CD4-positive, CD25-positive, alpha-beta regulatory T cell (primary cell): Measurements from ENCODE around the gene MRPL28. TPM values are rescaled to one million over a fixed set of nuclear protein-coding genes. Genes with fewer than 3 reads are reported as not detected.

Experiments
- ATAC-seq, 2 donors: fragments of 150-1000 bp; cut with Tn5 transposase; one replicate each; pipeline ENCODE4 v1.10.0; 2021; ENCODE audit warnings: low read depth in 2 of 2, moderate number of reproducible peaks in 2 of 2, moderate library complexity in 1 of 2
- DNase-seq, 3 donors: peaks; one replicate each; pipeline versions ENCODE4 v3.0.0 to v3.0.0-alpha.2; 2012 to 2022; ENCODE audit warnings: mixed read lengths in 1 of 3
- H3K27ac ChIP-seq: one replicate; pipeline ENCODE4 v1.7.0; 2013; ENCODE audit warnings: mild to moderate bottlenecking, low read length; ENCODE audit not compliant: insufficient read depth, poor library complexity, severe bottlenecking
- H3K27me3 ChIP-seq: one replicate; pipeline ENCODE4 v1.7.0; 2013; ENCODE audit warnings: low read length; ENCODE audit not compliant: control insufficient read depth, insufficient read depth
- H3K36me3 ChIP-seq: one replicate; pipeline ENCODE4 v1.7.0; 2013; ENCODE audit warnings: mild to moderate bottlenecking, low read length, moderate library complexity; ENCODE audit not compliant: control insufficient read depth, insufficient read depth
- H3K4me1 ChIP-seq: 2 replicates; pipeline ENCODE4 v1.7.0; 2013; ENCODE audit warnings: mild to moderate bottlenecking, low read length; ENCODE audit not compliant: insufficient read depth, control insufficient read depth, poor library complexity, severe bottlenecking
- H3K4me3 ChIP-seq: one replicate; pipeline ENCODE4 v1.7.0; 2013; ENCODE audit warnings: low read depth, mild to moderate bottlenecking, low read length, moderate library complexity
- H3K9me3 ChIP-seq, 2 experiments: 1 replicate in 1 of 2; 2 replicates in 1 of 2; pipeline ENCODE4 v1.7.0; 2013; ENCODE audit warnings: low read length in 2 of 2, mild to moderate bottlenecking in 1 of 2, moderate library complexity in 1 of 2; ENCODE audit not compliant: control insufficient read depth in 2 of 2
- H3K27ac Mint-ChIP-seq, 3 donors: one replicate each; pipeline ENCODE4 v1.8.0; 2020 to 2022; ENCODE audit warnings: mild to moderate bottlenecking in 3 of 3, mixed read lengths in 3 of 3, moderate library complexity in 2 of 3
- H3K27me3 Mint-ChIP-seq: one replicate; pipeline ENCODE4 v1.8.0; 2022; ENCODE audit warnings: mild to moderate bottlenecking, mixed read lengths
- H3K36me3 Mint-ChIP-seq: one replicate; pipeline ENCODE4 v1.8.0; 2020; ENCODE audit warnings: mixed read lengths
- H3K4me1 Mint-ChIP-seq, 4 donors: one replicate each; pipeline ENCODE4 v1.8.0; 2020 to 2022; ENCODE audit warnings: mixed read lengths in 4 of 4, mild to moderate bottlenecking in 1 of 4
- H3K4me3 Mint-ChIP-seq, 4 donors: one replicate each; pipeline ENCODE4 v1.8.0; 2020 to 2022; ENCODE audit warnings: mild to moderate bottlenecking in 4 of 4, mixed read lengths in 4 of 4, moderate library complexity in 3 of 4
- H3K9me3 Mint-ChIP-seq, 7 donors: one replicate each; pipeline ENCODE4 v1.8.0; 2020 to 2022; ENCODE audit warnings: mixed read lengths in 7 of 7, mild to moderate bottlenecking in 3 of 7, moderate library complexity in 2 of 7
- polyA plus RNA-seq, 4 donors: library from polyadenylated mRNA; unstranded; fragments of 300-500 nt; fragmentation: Illumina TruSeq; gene quantifications; one replicate each; pipeline ENCODE4 v1.2.3, GENCODE V29; 2021
- total RNA-seq: library from RNA; stranded (reverse); gene quantifications from one replicate; pipeline ENCODE4 v1.2.3, GENCODE V29; 2022

Gene MRPL28
- total and polyA plus RNA-seq, 5 donors from 2014 or later = 37.8 to 109 (median 72.1) TPM

DNA sequence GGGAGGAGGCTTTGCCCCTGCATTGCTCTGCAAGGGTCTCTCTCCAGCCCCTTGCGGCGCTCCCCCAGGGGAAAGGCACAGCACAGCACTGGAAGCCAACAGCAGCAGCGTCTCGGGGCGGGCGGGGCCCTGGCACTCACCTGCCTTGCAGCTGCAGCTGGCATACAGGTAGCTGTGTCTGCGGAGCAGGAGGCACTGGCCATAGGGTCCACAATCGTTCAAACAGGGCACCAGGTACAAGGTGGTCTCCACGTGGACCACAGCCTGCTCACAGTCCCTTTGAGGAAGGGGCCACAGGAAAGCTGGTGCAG lies 4.2 kb upstream of the MRPL28 start:
- peaks cover 8% of the 10 kb centered on the region for H3K36me3 ChIP-seq

DNA sequence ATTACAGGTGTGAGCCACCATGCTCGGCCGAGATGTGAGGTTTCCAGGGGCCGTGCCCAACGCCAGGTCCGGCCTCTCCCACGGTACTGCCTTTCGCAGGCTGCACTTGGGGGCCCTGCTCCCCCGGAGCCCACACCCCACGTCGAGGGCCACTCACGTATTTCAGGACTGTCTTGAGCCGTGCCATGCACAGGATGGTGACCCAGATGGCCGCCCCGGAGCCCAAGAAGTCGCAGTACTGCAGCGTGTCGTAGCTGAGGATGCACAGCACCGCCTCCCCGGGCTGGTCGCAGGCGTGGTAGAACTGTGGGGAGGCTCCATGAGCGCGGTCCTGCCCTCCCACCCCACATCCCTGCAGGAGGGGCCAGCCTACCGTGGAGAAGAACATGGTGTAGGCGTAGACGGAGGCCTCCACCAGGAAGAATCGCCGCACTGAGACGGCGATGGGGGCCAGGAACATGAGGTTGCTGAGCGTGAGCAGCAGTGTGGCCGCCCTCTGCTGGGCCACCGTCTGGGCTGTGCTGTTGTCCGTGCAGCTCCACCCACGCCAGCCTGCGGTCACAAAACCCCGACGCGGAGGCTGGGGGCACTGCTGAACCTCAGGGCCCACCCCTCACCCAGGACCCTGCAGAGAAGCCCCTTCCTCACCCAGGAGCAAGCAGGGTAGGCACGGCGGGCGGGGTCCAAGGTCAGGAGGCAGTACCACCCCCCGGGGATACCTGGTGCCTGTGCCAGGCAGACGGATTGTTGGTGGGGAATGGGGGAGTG lies 3.7 kb upstream of the MRPL28 start:
- peaks cover 8% of the 10 kb centered on the region for H3K36me3 ChIP-seq
- H3K4me3 Mint-ChIP-seq = no peak overlapping the region
- peaks cover 16% of the 10 kb centered on the region for H3K4me1 ChIP-seq
- no peak overlapping the region for H3K4me3 ChIP-seq
- no peaks in the 10 kb centered on the region for H3K27me3 Mint-ChIP-seq
- H3K27me3 ChIP-seq = no peaks in the 10 kb centered on the region
- no peaks in the 10 kb centered on the region for H3K9me3 Mint-ChIP-seq
- DNase-seq (no peak), ATAC-seq (no peak)
- H3K27ac ChIP-seq = no peak overlapping the region
- peaks cover 0 to 23% (median 8%) of the 10 kb centered on the region in 4 donors for H3K4me1 Mint-ChIP-seq
- H3K27ac Mint-ChIP-seq = no peak overlapping the region
- H3K9me3 ChIP-seq = no peaks in the 10 kb centered on the region
- peaks cover 8% of the 10 kb centered on the region for H3K36me3 Mint-ChIP-seq

More for the DNA sequence above, 4.2 kb upstream of the MRPL28 start:
- Mint-ChIP-seq H3K27ac (no peak overlapping the region), H3K36me3 (peaks cover 8% of the 10 kb centered on the region), H3K27me3 (no peaks in the 10 kb centered on the region), H3K9me3 (no peaks in the 10 kb centered on the region), H3K4me1 (peaks cover 0 to 17% (median 8%) of the 10 kb centered on the region in 4 donors), H3K4me3 (no peak overlapping the region)
- H3K27me3 ChIP-seq = no peaks in the 10 kb centered on the region
- DNase-seq = no peak
- no peak for ATAC-seq
- H3K4me3 ChIP-seq = no peak overlapping the region
- H3K9me3 ChIP-seq = no peaks in the 10 kb centered on the region
- peaks cover 15% of the 10 kb centered on the region for H3K4me1 ChIP-seq
- no peak overlapping the region for H3K27ac ChIP-seq

DNA sequence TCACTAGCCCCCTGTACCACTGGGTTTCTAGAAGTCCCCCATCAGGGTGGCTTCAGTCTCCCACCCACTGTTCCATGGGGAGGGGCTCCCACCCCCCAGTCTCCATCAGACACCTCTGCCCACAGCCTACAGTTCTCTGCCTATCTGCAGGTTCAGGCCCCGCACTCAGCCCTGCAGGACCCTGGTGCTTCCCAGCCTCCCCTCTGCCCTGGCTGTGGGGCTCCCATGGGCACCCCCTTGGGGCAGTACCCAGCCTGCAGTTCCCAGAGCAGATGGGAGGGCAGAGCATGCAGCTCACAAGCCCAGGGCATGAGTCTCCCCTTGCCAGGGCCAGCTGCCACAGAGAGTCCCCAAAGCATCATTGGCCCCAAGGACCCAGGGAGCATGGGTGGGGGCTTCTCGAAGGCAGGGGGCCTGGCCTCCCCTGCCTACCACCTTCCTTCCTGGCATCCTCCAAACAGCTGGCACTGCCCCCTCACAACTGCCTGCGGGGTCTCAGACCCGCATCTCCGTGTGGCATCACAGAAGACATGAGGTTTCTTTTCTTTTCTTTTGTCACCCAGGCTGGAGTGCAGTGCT lies 2.8 kb upstream of the MRPL28 start:
- ATAC-seq = no peak
- Histone ChIP-seq H3K36me3 (peaks cover 15% of the 10 kb centered on the region), H3K27me3 (no peaks in the 10 kb centered on the region), H3K9me3 (no peaks in the 10 kb centered on the region), H3K27ac (no peak overlapping the region), H3K4me3 (no peak overlapping the region), H3K4me1 (peaks cover 16% of the 10 kb centered on the region)
- Mint-ChIP-seq H3K4me1 (peaks cover 0 to 24% (median 8%) of the 10 kb centered on the region in 4 donors), H3K27ac (no peak overlapping the region), H3K27me3 (no peaks in the 10 kb centered on the region), H3K36me3 (peaks cover 8% of the 10 kb centered on the region), H3K4me3 (peak overlapping the region in 1 of 4 donors; percentile 51), H3K9me3 (no peaks in the 10 kb centered on the region)
- no peak for DNase-seq

DNA sequence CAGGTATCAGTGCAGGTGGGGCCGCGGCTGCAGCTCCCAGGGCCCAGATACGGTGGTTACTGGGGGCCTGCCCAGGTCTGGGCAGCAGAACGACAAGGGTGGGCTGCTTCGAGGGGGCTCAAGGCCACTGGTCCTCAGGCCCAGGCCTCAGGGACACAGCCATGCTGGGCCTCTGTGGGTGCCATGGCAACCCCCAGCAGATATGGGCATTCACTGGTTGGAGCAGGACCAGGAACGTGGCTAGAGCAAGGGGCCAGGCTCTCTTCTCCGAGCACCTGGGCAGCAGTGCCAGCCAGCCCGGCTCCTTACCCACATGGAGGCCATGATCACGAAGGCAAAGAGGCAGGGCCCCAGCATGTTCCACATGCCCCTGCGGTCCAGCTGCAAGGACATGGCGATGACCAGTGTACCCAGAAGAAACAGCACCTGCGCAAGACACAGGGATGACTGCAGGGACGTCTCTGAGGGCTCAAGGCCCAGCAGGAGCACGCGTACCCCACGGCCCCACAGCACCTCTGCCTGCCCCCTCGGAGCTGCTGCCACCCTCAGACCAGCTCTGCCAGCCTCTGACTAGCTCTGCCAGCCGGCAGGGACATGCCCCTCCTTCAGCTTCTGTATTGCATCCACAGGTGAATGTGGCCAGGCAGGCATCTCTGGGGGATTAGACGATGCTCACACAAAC lies 2.1 kb upstream of the MRPL28 start:
- peaks cover 16% of the 10 kb centered on the region for H3K4me1 ChIP-seq
- H3K9me3 ChIP-seq = no peaks in the 10 kb centered on the region
- no peak overlapping the region for H3K4me3 ChIP-seq
- Mint-ChIP-seq H3K36me3 (peaks cover 8% of the 10 kb centered on the region), H3K27me3 (no peaks in the 10 kb centered on the region), H3K4me1 (peaks cover 0 to 24% (median 8%) of the 10 kb centered on the region in 4 donors), H3K4me3 (peak overlapping the region in 2 of 4 donors; percentile 33 to 70), H3K9me3 (no peaks in the 10 kb centered on the region), H3K27ac (no peak overlapping the region)
- no peaks in the 10 kb centered on the region for H3K27me3 ChIP-seq
- no peak overlapping the region for H3K27ac ChIP-seq
- peaks cover 22% of the 10 kb centered on the region for H3K36me3 ChIP-seq
- DNase-seq (no peak), ATAC-seq (no peak)

DNA sequence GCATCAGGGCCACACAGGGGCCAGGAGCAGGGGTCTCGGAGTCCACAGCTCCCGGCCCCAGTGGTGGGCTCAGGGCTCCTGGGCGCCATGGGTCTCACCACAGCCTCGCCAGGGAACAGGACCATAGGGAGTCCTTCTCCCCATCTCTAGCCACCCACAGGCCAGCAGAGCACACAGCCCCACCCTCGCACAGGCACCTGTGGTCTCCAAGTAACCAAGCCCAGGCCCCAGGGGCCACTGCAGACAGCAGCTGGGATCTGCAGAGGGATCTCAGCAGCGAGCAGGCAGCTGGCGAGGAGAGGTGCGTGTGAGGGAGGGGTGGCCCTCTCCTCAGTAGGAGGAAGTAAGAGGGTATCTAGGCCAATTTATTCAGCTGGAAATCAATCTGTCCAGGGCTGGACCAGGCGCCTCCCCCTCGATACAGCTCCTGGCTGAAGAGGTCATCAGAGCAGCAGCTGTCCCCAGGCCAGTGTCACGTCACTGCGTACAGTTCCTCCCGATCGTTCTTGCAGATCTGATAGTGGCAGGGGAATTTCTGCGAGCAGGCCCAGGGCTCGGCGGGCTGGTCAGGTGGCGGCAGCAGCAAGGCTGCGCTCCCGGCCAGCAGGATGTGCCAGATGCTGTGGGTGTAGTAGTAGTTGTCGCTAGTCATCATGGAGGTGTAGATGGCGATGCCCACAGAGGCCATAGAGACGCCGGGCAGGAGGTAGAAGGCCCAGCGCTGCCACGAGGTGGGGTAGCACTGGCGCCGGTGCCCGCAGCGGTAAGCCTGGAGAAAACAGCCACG lies 1.4 kb upstream of the MRPL28 start:
- peak overlapping the region in 1 of 3 donors; percentile 79 for H3K27ac Mint-ChIP-seq

DNA sequence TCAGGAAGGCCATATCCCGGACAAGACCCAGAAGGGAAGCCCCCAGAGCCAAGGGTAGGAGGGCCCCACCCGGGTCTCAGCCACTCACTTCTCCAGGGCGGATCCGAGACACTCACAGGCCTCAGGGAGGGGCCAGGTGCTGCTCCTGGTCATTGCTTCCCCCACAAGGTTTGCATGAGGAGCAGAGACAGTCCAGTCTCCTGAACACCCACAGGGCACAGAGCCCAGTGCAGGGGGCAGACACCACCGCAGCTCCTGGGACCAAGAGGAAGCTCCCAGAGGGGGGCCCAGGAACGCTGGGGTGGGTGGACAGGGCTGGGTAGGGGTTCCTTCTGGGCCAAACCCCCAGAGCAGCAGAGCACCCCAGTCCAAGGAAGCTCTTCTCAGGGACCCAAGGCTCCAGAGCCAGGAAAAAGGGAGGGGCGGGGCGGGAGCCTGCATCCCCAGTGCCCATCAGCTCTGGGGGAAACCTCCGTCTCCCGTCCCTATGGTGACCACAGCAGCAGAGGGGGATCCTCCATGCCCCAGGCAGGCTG lies 709 bp upstream of the MRPL28 start:
- Histone ChIP-seq H3K9me3 (no peaks in the 10 kb centered on the region), H3K27ac (peak overlapping the region; percentile 74), H3K36me3 (peaks cover 26% of the 10 kb centered on the region), H3K4me3 (peak overlapping the region; percentile 57), H3K27me3 (no peaks in the 10 kb centered on the region), H3K4me1 (peaks cover 16% of the 10 kb centered on the region)
- DNase-seq (no peak), ATAC-seq (no peak)
- no peaks in the 10 kb centered on the region for H3K9me3 Mint-ChIP-seq
- peak overlapping the region in 2 of 3 donors; percentile 74 to 88 for H3K27ac Mint-ChIP-seq
- H3K36me3 Mint-ChIP-seq = peaks cover 12% of the 10 kb centered on the region
- peak overlapping the region; percentile 89 to 98 (median 96) for H3K4me3 Mint-ChIP-seq
- peaks cover 0 to 24% (median 8%) of the 10 kb centered on the region in 4 donors for H3K4me1 Mint-ChIP-seq
- H3K27me3 Mint-ChIP-seq = no peaks in the 10 kb centered on the region

More for the DNA sequence above, 1.4 kb upstream of the MRPL28 start:
- Mint-ChIP-seq H3K4me3 (peak overlapping the region in 3 of 4 donors; percentile 33 to 72 (median 70)), H3K27me3 (no peaks in the 10 kb centered on the region), H3K9me3 (no peaks in the 10 kb centered on the region), H3K36me3 (peaks cover 12% of the 10 kb centered on the region), H3K4me1 (peaks cover 0 to 24% (median 8%) of the 10 kb centered on the region in 4 donors)
- Histone ChIP-seq H3K27me3 (no peaks in the 10 kb centered on the region), H3K36me3 (peaks cover 26% of the 10 kb centered on the region), H3K4me1 (peaks cover 16% of the 10 kb centered on the region), H3K27ac (peak overlapping the region; percentile 74), H3K4me3 (no peak overlapping the region), H3K9me3 (no peaks in the 10 kb centered on the region)
- ATAC-seq (no peak), DNase-seq (no peak)

DNA sequence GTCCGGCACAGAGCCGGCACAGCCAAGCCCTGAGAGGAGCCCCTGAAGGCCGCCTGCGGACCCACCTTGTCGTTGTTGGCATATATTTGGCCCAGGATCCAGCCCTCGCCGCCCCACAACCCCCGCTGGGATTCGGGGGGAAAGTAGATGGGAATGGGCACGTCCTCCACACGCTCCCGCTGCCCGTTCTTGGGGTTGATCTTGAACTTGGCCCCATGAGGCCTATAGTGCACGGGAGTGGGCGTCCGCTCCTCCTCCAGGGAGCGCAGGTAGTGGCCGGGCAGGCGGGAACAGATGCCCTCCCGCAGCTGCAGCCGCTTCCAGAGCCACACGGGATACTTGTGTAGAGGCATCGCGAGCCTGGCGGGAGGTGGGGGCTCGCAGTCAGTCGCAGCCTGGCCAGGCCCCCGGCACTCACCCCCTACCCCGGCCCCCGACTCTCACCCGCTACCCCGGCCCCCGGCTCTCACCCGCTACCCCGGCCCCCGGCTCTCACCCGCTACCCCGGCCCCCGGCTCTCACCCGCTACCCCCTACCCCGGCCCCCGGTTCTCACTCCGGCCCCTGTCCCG lies 387 bp downstream of the MRPL28 start:
- H3K9me3 Mint-ChIP-seq = no peaks in the 10 kb centered on the region
- ATAC-seq (no peak), DNase-seq (no peak)
- Histone ChIP-seq H3K27ac (peak overlapping the region; percentile 74), H3K27me3 (no peaks in the 10 kb centered on the region), H3K9me3 (no peaks in the 10 kb centered on the region), H3K4me3 (no peak overlapping the region), H3K4me1 (peaks cover 16% of the 10 kb centered on the region), H3K36me3 (peaks cover 26% of the 10 kb centered on the region)
- peak overlapping the region in 2 of 3 donors; percentile 88 for H3K27ac Mint-ChIP-seq
- H3K27me3 Mint-ChIP-seq = no peaks in the 10 kb centered on the region
- peak overlapping the region; percentile 70 to 89 (median 81) for H3K4me3 Mint-ChIP-seq
- H3K4me1 Mint-ChIP-seq = peaks cover 0 to 24% (median 8%) of the 10 kb centered on the region in 4 donors
- H3K36me3 Mint-ChIP-seq = peaks cover 12% of the 10 kb centered on the region
